DOHH2 (cell line): ENCODE measurements around the gene DELE1.

Experiments
- H3F3A ChIP-seq: fragments of 200-600 bp; sonication (generic), shearing (Covaris generic); 2 replicates; pipeline ENCODE4 v1.6.0; 2016; ENCODE audit warnings: antibody characterized with exemption, mild to moderate bottlenecking; ENCODE audit not compliant: control insufficient read depth, insufficient read depth
- H3K27ac ChIP-seq: fragments of 200-600 bp; sonication (generic); 2 replicates; pipeline ENCODE4 v1.5.1; 2014; ENCODE audit warnings: low read depth, mild to moderate bottlenecking, low read length, moderate library complexity
- H3K27me3 ChIP-seq: fragments of 200-600 bp; sonication (generic); 2 replicates; pipeline ENCODE4 v1.6.1; 2014; ENCODE audit warnings: mild to moderate bottlenecking, low read length, mixed read lengths; ENCODE audit not compliant: control insufficient read depth
- H3K36me3 ChIP-seq: fragments of 200-600 bp; sonication (generic); 2 replicates; pipeline ENCODE4 v1.6.1; 2014; ENCODE audit warnings: mild to moderate bottlenecking, low read length, moderate library complexity, mixed read lengths; ENCODE audit not compliant: control insufficient read depth
- H3K4me1 ChIP-seq: fragments of 200-600 bp; sonication (generic); 2 replicates; pipeline ENCODE4 v1.6.1; 2014; ENCODE audit warnings: mild to moderate bottlenecking, low read length, mixed read lengths; ENCODE audit not compliant: control insufficient read depth
- H3K4me2 ChIP-seq: fragments of 200-600 bp; sonication (generic); 2 replicates; pipeline ENCODE4 v1.6.0; 2014; ENCODE audit warnings: mild to moderate bottlenecking, low read length, moderate library complexity
- H3K4me3 ChIP-seq: fragments of 200-600 bp; sonication (generic); 2 replicates; pipeline ENCODE4 v1.5.1; 2014; ENCODE audit warnings: mild to moderate bottlenecking, low read length, mixed read lengths
- H3K79me2 ChIP-seq: fragments of 200-600 bp; sonication (generic); 2 replicates; pipeline ENCODE4 v1.6.1; 2014; ENCODE audit warnings: mild to moderate bottlenecking, low read length, mixed read lengths; ENCODE audit not compliant: control insufficient read depth
- H3K9me2 ChIP-seq: fragments of 200-600 bp; sonication (generic); replicated peaks from 2 replicates; pipeline ENCODE4 v1.6.1; 2014; ENCODE audit warnings: mild to moderate bottlenecking, low read length, mixed read lengths; ENCODE audit not compliant: control insufficient read depth
- H3K9me3 ChIP-seq: fragments of 200-600 bp; sonication (generic); 2 replicates; pipeline ENCODE4 v1.6.1; 2014; ENCODE audit warnings: antibody characterized with exemption, low read length, mixed read lengths; ENCODE audit not compliant: control insufficient read depth, insufficient read depth
- H4K20me1 ChIP-seq: fragments of 200-600 bp; sonication (generic); 2 replicates; pipeline ENCODE4 v1.6.0; 2014; ENCODE audit warnings: low read depth, mild to moderate bottlenecking, antibody characterized with exemption, low read length, moderate library complexity; ENCODE audit not compliant: control insufficient read depth, insufficient read depth
- EZH2phosphoT487 ChIP-seq: fragments of 200-600 bp; sonication (generic); IDR thresholded peaks from 2 replicates; pipeline ENCODE4 v1.6.1; 2017; ENCODE audit warnings: borderline replicate concordance, mild to moderate bottlenecking, antibody characterized with exemption, low read length, moderate library complexity, mixed read lengths
- TF ChIP-seq, protein P1 (sequence below): fragments of 200-600 bp; sonication (generic); IDR thresholded peaks from one replicate; pipeline ENCODE4 v1.5.1; 2014; ENCODE audit warnings: antibody characterized with exemption, mild to moderate bottlenecking, low read depth, low read length; ENCODE audit not compliant: poor library complexity, severe bottlenecking

DELE1 gene

DNA sequence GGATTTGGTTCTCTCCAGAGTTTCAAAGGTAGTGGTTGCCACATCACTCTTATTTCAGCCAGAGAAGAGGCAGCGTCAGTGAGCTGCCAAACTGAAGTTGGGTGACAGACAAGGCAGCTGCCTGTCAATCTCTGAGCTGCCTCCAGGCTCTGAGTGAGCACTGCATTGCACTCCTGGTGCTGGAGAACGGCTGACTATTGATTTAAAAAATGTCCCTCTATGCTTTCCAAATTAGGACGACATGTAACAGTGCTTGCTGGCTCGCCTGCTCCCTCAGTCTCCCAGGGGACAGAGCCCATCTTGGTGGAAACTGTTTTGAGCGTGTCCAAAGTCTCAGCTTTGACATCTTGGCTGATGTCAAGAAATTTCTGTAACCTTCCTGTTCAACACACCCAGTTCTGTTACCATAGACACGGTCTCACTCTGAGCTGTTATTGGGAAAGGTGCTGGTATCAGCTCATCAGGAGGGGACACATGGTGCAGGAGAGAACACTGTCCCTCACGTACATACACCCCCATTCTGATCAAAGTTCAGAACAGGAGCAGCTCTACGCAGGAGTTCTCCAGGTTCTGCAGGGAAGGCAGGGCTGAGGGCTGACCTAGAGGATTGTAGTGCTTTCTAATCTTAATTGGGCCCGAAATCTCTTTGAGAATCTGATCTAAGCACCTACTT, 18.6 kb downstream of the DELE1 start:
- no peaks in the 10 kb centered on the region for H3K79me2 ChIP-seq
- H3K27me3 ChIP-seq, result peaks cover 5% of the 10 kb centered on the region; the same call in 1 of the 2 replicates
- H3K27ac ChIP-seq, result no peak overlapping the region
- H3K36me3 ChIP-seq, result peaks cover 11% of the 10 kb centered on the region; the same call in 1 of the 2 replicates
- no peaks in the 10 kb centered on the region for H4K20me1 ChIP-seq
- H3K4me2 ChIP-seq, result no peak overlapping the region
- no peaks in the 10 kb centered on the region for H3K9me3 ChIP-seq
- H3K4me3 ChIP-seq, result no peak overlapping the region
- no peaks in the 10 kb centered on the region for H3K4me1 ChIP-seq
- H3F3A ChIP-seq, result no peaks in the 10 kb centered on the region
- H3K9me2 ChIP-seq, result no peaks in the 10 kb centered on the region
- TF ChIP-seq, protein P1, sequence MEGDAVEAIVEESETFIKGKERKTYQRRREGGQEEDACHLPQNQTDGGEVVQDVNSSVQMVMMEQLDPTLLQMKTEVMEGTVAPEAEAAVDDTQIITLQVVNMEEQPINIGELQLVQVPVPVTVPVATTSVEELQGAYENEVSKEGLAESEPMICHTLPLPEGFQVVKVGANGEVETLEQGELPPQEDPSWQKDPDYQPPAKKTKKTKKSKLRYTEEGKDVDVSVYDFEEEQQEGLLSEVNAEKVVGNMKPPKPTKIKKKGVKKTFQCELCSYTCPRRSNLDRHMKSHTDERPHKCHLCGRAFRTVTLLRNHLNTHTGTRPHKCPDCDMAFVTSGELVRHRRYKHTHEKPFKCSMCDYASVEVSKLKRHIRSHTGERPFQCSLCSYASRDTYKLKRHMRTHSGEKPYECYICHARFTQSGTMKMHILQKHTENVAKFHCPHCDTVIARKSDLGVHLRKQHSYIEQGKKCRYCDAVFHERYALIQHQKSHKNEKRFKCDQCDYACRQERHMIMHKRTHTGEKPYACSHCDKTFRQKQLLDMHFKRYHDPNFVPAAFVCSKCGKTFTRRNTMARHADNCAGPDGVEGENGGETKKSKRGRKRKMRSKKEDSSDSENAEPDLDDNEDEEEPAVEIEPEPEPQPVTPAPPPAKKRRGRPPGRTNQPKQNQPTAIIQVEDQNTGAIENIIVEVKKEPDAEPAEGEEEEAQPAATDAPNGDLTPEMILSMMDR, result no peak
- no peak for TF ChIP-seq EZH2phosphoT487

DNA sequence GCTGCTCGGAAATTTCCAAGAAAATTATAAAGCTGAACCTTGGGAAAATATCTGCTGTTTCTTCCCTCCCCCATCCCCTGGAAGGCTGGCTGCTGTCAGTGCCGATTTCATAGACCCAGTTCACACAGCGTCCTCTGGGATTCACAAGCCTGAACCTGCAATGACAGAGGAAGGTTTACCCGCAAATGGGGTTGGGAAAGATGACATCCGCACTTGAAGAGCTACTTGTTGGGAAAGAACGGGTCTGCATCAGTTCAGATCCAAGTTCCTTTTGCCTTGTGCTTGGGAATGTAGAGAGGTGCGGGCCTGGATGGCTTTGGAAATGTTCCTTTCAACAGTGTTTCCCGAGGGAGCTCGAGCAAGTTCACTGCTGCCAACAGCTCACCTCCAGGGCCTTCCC, 20.4 kb downstream of the DELE1 start:
- no peak overlapping the region for H3K4me2 ChIP-seq
- peaks cover 5% of the 10 kb centered on the region; the same call in 1 of the 2 replicates for H3K27me3 ChIP-seq
- no peak overlapping the region for H3K4me3 ChIP-seq
- no peaks in the 10 kb centered on the region for H3K79me2 ChIP-seq
- no peaks in the 10 kb centered on the region for H3K9me2 ChIP-seq
- no peaks in the 10 kb centered on the region for H3K4me1 ChIP-seq
- TF ChIP-seq, protein P1, result no peak
- TF ChIP-seq EZH2phosphoT487, result no peak
- H3K9me3 ChIP-seq, result no peaks in the 10 kb centered on the region
- H3F3A ChIP-seq, result no peaks in the 10 kb centered on the region
- no peaks in the 10 kb centered on the region for H3K36me3 ChIP-seq
- no peaks in the 10 kb centered on the region for H4K20me1 ChIP-seq
- H3K27ac ChIP-seq, result no peak overlapping the region

DNA sequence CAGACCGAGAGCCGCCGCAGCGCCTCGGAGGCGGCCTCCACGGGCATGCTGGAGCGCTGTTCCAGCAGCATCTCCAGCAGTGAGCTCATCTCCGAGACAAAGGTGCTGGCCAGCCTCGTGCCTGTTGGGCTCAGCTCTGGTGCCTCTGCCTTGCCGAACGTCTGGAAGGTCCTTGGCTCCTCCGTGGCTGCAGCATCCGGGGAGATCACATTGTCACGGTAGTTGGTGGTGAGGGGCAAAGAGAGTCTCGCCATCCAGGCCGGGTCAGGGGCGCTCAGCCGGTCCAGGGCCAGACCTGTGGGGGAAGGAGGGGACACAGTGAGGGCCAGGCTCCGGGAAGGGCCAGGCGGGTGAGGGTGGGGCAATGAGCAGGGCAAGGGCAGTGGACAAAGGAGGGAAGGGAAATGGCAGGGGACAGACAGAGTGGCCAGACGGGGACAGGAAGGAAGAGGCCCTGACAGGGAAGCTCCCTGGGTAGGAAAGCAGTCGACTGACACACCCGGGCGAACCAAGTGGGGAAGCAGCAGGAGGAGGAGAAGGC, 21.9 kb downstream of the DELE1 start:
- no peak overlapping the region for H3K4me3 ChIP-seq
- H3K36me3 ChIP-seq, result no peaks in the 10 kb centered on the region
- TF ChIP-seq, protein P1, result no peak
- no peak for TF ChIP-seq EZH2phosphoT487
- H3K79me2 ChIP-seq, result no peaks in the 10 kb centered on the region
- H3K27ac ChIP-seq, result no peak overlapping the region
- no peaks in the 10 kb centered on the region for H3F3A ChIP-seq
- no peaks in the 10 kb centered on the region for H3K9me2 ChIP-seq
- no peaks in the 10 kb centered on the region for H4K20me1 ChIP-seq
- peaks cover 7% of the 10 kb centered on the region; the same call in 1 of the 2 replicates for H3K27me3 ChIP-seq
- H3K4me2 ChIP-seq, result no peak overlapping the region
- H3K4me1 ChIP-seq, result no peaks in the 10 kb centered on the region
- no peaks in the 10 kb centered on the region for H3K9me3 ChIP-seq
